IPS DF 6.9 (cell line): ENCODE measurements around the gene OR12D1.

Source experiments
- DNase-seq: peaks from one replicate; pipeline ENCODE4 v3.0.0-alpha.2; 2013; ENCODE audit warnings: low read depth, low spot score
- H3K27ac ChIP-seq: one replicate; pipeline ENCODE4 v1.5.1; 2013; ENCODE audit warnings: low read length, control low read depth
- H3K27me3 ChIP-seq: 2 replicates; pipeline ENCODE4 v1.6.1; 2013; ENCODE audit warnings: mild to moderate bottlenecking, low read length; ENCODE audit not compliant: control insufficient read depth, insufficient read depth
- H3K36me3 ChIP-seq: 2 replicates; pipeline ENCODE4 v1.6.1; 2013; ENCODE audit warnings: low read length; ENCODE audit not compliant: control insufficient read depth, insufficient read depth
- H3K4me1 ChIP-seq: 2 replicates; pipeline ENCODE4 v1.6.1; 2013; ENCODE audit warnings: low read length; ENCODE audit not compliant: control insufficient read depth, insufficient read depth
- H3K4me3 ChIP-seq: 2 replicates; pipeline ENCODE4 v1.5.1; 2013; ENCODE audit warnings: mild to moderate bottlenecking, low read length
- H3K9me3 ChIP-seq: 2 replicates; pipeline ENCODE4 v1.6.1; 2013; ENCODE audit warnings: low read length, inconsistent platforms; ENCODE audit not compliant: control insufficient read depth, insufficient read depth
- WGBS: extraction: QIAGEN DNeasy Blood & Tissue Kit; methylation state at CpG from one replicate; pipeline ENCODE4 v1.1.7; 2013; ENCODE audit warnings: mixed read lengths, missing lambda C conversion rate; ENCODE audit not compliant: insufficient read length, insufficient coverage; 5-methylcytosine and 5-hydroxymethylcytosine counted together

The OR12D1 gene

GRCh38 chr6:29414588-29414987 is at the start of gene OR12D1:
Gene OR12D1 (plus strand): TSS chr6:29414928.
- Histone ChIP-seq H3K36me3 (no peaks in the 10 kb centered on the region), H3K27me3 (no peaks in the 10 kb centered on the region), H3K4me1 (no peaks in the 10 kb centered on the region), H3K27ac (no peak within 1 kb of the TSS), H3K9me3 (no peaks in the 10 kb centered on the region), H3K4me3 (no peak within 1 kb of the TSS)
- DNase-seq: peak; percentile 5

DNA sequence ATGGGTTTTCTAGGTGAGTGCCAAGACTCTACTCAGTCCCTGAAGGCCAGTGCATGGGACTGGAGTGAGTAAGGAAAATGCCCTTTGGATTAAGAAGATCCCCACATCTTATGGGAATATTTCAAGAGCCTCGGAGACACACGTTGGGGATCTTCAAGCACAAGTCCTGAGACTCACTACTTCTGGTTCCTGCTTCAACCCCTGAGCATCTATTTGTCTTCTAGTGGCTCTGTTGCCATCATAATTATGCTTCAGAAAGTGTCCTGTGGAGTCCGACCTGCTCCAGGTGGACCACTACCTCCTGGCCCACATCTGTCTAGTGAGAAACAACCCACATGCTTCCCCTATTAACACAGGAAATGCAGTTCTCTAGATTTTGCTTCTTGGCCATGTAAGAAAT is 46.0 kb upstream of the OR12D1 start, which contains the start of gene OR5V1:
Gene OR5V1 (minus strand): TSS at position 101 of the 400 bp plus-strand sequence. CDS start 12,670 bp downstream, outside the sequence.
- DNase-seq: no peak
- Histone ChIP-seq H3K27me3 (no peaks in the 10 kb centered on the region), H3K36me3 (no peaks in the 10 kb centered on the region), H3K27ac (no peak within 1 kb of the TSS), H3K4me3 (no peak within 1 kb of the TSS), H3K4me1 (no peaks in the 10 kb centered on the region), H3K9me3 (no peaks in the 10 kb centered on the region)
- no CpG with 5 or more reads among the region's 3 CpGs for WGBS

GRCh38 chr6:29375191-29375590 is 39.5 kb upstream of the OR12D1 start, which contains the start of gene OR12D3:
Gene OR12D3 (minus strand): TSS chr6:29375291. CDS start chr6:29375287, 4 bp downstream.
- H3K36me3 ChIP-seq: no peaks in the 10 kb centered on the region
- H3K4me3 ChIP-seq: no peak within 1 kb of the TSS
- no CpG with 5 or more reads among the region's 1 CpG for WGBS
- DNase-seq: no peak
- H3K27ac ChIP-seq: no peak within 1 kb of the TSS
- no peaks in the 10 kb centered on the region for H3K9me3 ChIP-seq
- no peaks in the 10 kb centered on the region for H3K4me1 ChIP-seq
- H3K27me3 ChIP-seq: no peaks in the 10 kb centered on the region

DNA sequence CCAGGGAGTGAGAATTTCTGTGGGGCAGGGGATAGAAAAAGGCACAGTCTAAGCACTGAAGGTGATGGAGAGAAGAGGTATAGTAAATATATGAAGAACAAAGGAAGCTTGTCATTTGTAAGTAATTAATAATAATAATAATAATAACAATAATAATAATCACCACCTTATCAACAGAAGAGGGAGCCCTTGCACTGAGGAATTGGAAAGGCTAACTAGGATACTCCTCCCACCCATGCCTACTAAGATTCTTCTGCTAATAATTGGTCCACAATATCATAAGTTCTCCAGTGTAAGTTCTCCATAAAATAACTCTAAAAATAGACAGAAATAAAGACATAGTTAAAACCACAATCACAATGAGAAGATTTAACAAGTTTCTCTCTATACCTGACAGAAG is 38.7 kb upstream of the OR12D1 start:
- no peak for DNase-seq
- no peaks in the 10 kb centered on the region for H3K9me3 ChIP-seq
- no peaks in the 10 kb centered on the region for H3K27me3 ChIP-seq
- H3K4me1 ChIP-seq: no peaks in the 10 kb centered on the region
- no peak overlapping the region for H3K27ac ChIP-seq
- H3K36me3 ChIP-seq: no peaks in the 10 kb centered on the region
- no peak overlapping the region for H3K4me3 ChIP-seq

DNA sequence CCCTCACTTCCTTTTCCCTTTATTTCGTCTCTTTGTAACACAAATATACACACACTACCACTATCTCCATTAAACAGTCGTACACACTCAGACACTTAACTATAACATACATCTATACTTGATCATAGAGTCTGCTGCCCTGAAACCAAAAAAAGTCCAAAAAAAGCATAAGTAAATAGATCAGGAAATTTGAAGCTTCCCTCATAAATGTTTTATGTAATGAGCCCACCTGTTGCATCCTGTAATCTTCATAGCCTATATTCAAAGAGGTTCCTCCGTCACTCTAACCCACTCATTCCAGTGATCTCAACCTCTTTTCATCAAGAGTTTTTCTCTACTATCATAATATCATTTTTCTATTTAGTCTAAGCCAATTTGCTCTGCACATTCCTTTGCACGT is 26.2 kb upstream of the OR12D1 start:
- H3K36me3 ChIP-seq: no peaks in the 10 kb centered on the region
- H3K9me3 ChIP-seq: no peaks in the 10 kb centered on the region
- H3K4me3 ChIP-seq: no peak overlapping the region
- H3K27me3 ChIP-seq: no peaks in the 10 kb centered on the region
- no peak for DNase-seq
- no peak overlapping the region for H3K27ac ChIP-seq
- 100% methylated on average over 2 of the region's 4 CpGs for WGBS
- no peaks in the 10 kb centered on the region for H3K4me1 ChIP-seq

DNA sequence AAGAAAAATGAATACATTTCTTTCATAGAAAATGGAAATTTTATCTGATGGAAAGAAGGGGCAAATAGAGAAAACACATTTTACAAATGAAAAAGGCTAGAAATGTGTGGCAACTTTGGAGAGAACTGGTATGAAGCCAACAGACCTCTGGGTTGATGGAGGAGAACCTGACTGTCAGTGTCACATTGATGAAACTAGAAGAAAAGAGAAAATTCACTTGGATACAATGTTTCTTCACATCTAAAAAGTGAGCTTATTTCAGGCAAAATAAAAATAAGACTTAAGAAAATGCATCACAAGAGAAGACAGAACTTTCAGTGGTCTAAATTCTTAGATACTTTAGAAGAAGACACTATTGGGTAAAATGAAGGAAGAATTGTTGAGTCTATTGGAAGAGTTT is 19.4 kb upstream of the OR12D1 start, which contains the start of gene OR12D2:
Gene OR12D2 (plus strand): TSS at position 301 of the 400 bp plus-strand sequence. CDS start 1,069 bp downstream, outside the sequence.
- no peaks in the 10 kb centered on the region for H3K9me3 ChIP-seq

GRCh38 chr6:29399525-29399924 is 15.2 kb upstream of the OR12D1 start:
- H3K27me3 ChIP-seq: no peaks in the 10 kb centered on the region
- no peak for DNase-seq
- no peaks in the 10 kb centered on the region for H3K36me3 ChIP-seq
- WGBS: no CpG with 5 or more reads among the region's 2 CpGs
- no peak overlapping the region for H3K4me3 ChIP-seq
- H3K4me1 ChIP-seq: no peaks in the 10 kb centered on the region
- H3K9me3 ChIP-seq: no peaks in the 10 kb centered on the region
- no peak overlapping the region for H3K27ac ChIP-seq

More for the DNA sequence above, 19.4 kb upstream of the OR12D1 start, which contains the start of gene OR12D2:
- no peaks in the 10 kb centered on the region for H3K4me1 ChIP-seq
- H3K4me3 ChIP-seq: no peak within 1 kb of the TSS
- no peaks in the 10 kb centered on the region for H3K27me3 ChIP-seq
- no peak for DNase-seq
- no peaks in the 10 kb centered on the region for H3K36me3 ChIP-seq
- no peak within 1 kb of the TSS for H3K27ac ChIP-seq

GRCh38 chr6:29403801-29404200 is 10.9 kb upstream of the OR12D1 start:
- Histone ChIP-seq H3K4me3 (no peak overlapping the region), H3K9me3 (no peaks in the 10 kb centered on the region), H3K27ac (no peak overlapping the region), H3K36me3 (no peaks in the 10 kb centered on the region), H3K27me3 (no peaks in the 10 kb centered on the region), H3K4me1 (no peaks in the 10 kb centered on the region)
- WGBS: no CpG with 5 or more reads among the region's 1 CpG
- DNase-seq: no peak

DNA sequence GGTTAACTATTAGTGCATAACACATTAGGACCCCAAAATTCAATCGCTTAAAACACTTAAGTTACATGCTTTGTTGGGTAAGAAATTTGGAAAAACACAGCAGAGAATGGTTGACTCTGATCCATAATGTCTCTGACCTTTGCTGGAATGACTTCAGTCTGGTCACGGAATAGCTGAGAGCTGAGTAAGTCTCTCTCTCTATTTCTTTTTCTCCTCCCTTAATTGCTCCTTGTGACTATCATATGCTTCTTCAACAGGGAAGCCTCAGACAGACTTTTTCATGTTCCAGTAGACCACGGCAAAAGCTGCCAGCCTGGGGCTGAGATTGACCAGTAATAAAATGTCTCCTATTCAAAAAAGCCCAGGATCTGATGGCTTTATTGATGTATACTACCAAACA is 4.8 kb downstream of the OR12D1 start:
- Histone ChIP-seq H3K27me3 (no peaks in the 10 kb centered on the region), H3K9me3 (no peaks in the 10 kb centered on the region), H3K27ac (no peak overlapping the region), H3K36me3 (no peaks in the 10 kb centered on the region), H3K4me3 (no peak overlapping the region), H3K4me1 (peaks cover 1% of the 10 kb centered on the region; the same call in 1 of the 2 replicates)
- WGBS: no CpG with 5 or more reads among the region's 3 CpGs
- no peak for DNase-seq

- H3K4me3 ChIP-seq: no peak overlapping the region
- DNase-seq: peak; percentile 7
- H3K4me1 ChIP-seq: peaks cover 3% of the 10 kb centered on the region; the same call in 1 of the 2 replicates
- no CpG with 5 or more reads among the region's 2 CpGs for WGBS
- no peaks in the 10 kb centered on the region for H3K36me3 ChIP-seq
- H3K27ac ChIP-seq: no peak overlapping the region
- no peaks in the 10 kb centered on the region for H3K9me3 ChIP-seq
- H3K27me3 ChIP-seq: no peaks in the 10 kb centered on the region
Observed at GRCh38 chr6:29424168-29424567, 9.4 kb downstream of the OR12D1 start.

- no CpG with 5 or more reads among the region's 2 CpGs for WGBS
- no peak overlapping the region for H3K27ac ChIP-seq
- H3K27me3 ChIP-seq: no peaks in the 10 kb centered on the region
- H3K9me3 ChIP-seq: no peaks in the 10 kb centered on the region
- DNase-seq: no peak
- peaks cover 3% of the 10 kb centered on the region; the same call in 1 of the 2 replicates for H3K4me1 ChIP-seq
- no peaks in the 10 kb centered on the region for H3K36me3 ChIP-seq
- no peak overlapping the region for H3K4me3 ChIP-seq
Observed at GRCh38 chr6:29424575-29424974, 9.8 kb downstream of the OR12D1 start.
